Breast epithelium (tissue), 3 donors: ENCODE measurements around the gene TBC1D9B.

ENCODE experiments used
- POLR2A ChIP-seq: fragments of 450-650 bp; IDR thresholded peaks from one replicate; pipeline ENCODE4 v1.6.1; 2016; ENCODE audit warnings: antibody characterized with exemption, mild to moderate bottlenecking, moderate library complexity
- TF ChIP-seq, protein P1 (sequence below), 3 donors: fragments of 450-650 bp; IDR thresholded peaks; one replicate each; pipeline ENCODE4 v1.5.1; 2016 to 2017; ENCODE audit warnings: antibody characterized with exemption in 3 of 3, mild to moderate bottlenecking in 3 of 3, moderate library complexity in 3 of 3

DNA sequence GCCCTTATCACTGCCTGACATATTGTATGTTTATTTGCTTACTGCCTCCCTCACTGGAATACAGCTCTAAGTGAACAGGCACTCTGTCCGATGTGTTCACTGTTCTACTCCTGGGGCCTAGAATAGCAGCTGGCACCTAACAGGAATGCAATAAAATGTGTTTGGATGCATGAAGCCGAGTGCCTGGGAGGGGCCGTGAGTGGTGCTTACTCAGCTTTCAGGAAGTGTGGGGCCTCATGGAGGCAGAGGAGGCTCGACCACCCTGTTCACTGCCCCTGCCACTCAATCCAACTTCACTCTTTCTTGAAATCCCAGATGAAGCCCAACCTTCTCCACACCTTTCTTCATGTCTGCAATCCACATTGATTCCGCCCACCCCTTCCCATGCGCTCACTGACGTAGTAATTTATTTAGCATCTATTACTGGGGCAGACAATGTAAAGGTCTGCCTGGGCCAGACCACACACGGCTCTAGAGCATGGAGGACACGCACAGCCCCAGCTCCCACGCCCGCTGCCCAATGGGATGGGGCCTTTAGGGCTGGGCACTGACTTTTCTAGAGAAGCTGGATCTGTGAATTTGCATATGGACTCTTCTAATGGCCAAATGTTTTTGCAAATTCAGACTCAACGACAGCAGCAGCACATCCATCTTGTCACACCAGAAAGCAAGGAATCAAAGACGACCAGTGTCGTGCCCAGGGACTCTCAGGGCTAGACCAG is 21.3 kb downstream of the TBC1D9B start:
- TF ChIP-seq, protein P1, sequence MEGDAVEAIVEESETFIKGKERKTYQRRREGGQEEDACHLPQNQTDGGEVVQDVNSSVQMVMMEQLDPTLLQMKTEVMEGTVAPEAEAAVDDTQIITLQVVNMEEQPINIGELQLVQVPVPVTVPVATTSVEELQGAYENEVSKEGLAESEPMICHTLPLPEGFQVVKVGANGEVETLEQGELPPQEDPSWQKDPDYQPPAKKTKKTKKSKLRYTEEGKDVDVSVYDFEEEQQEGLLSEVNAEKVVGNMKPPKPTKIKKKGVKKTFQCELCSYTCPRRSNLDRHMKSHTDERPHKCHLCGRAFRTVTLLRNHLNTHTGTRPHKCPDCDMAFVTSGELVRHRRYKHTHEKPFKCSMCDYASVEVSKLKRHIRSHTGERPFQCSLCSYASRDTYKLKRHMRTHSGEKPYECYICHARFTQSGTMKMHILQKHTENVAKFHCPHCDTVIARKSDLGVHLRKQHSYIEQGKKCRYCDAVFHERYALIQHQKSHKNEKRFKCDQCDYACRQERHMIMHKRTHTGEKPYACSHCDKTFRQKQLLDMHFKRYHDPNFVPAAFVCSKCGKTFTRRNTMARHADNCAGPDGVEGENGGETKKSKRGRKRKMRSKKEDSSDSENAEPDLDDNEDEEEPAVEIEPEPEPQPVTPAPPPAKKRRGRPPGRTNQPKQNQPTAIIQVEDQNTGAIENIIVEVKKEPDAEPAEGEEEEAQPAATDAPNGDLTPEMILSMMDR (IDR thresholded peaks at IDR 0.05): no peak
- no peak for TF ChIP-seq POLR2A
